Colonic mucosa (tissue), 4 donors: ENCODE data around the gene CBX4. TPM values are rescaled to one million over a fixed set of nuclear protein-coding genes. Genes with fewer than 3 reads are reported as not detected.

Experiments used
- DNase-seq: peaks from one replicate; pipeline ENCODE4 v3.0.0-alpha.2; 2020
- H3K27ac ChIP-seq: fragments of 200-600 bp; one replicate; pipeline ENCODE4 v1.8.0; 2021
- H3K27me3 ChIP-seq: fragments of 200-600 bp; one replicate; pipeline ENCODE4 v1.8.0; 2021
- H3K36me3 ChIP-seq: fragments of 200-600 bp; one replicate; pipeline ENCODE4 v1.8.0; 2021
- H3K4me1 ChIP-seq: fragments of 200-600 bp; one replicate; pipeline ENCODE4 v1.8.0; 2021; ENCODE audit warnings: mild to moderate bottlenecking
- H3K4me3 ChIP-seq: fragments of 200-600 bp; one replicate; pipeline ENCODE4 v1.8.0; 2021
- H3K9ac ChIP-seq, 2 donors: one replicate each; pipeline ENCODE4 v1.7.0; 2013; ENCODE audit warnings: control low read depth in 2 of 2, low read depth in 2 of 2, low read length in 2 of 2
- H3K9me3 ChIP-seq: fragments of 200-600 bp; one replicate; pipeline ENCODE4 v1.8.0; 2021
- intact Hi-C: fragments of 100-400 bp; cut with DNase I; formaldehyde crosslinking; loops from one replicate; pipeline ENCODE4 v1.14.1; 2022
- total RNA-seq, 2 donors: library from RNA; stranded (reverse); fragmentation: NEBNext Ultra II Directional in 1 of 2; extraction: Animal tissue kit (Norgen Biotek cat#: 25700) in 1 of 2; gene quantifications; one replicate each; pipeline ENCODE4 v1.2.1, GENCODE V29; 2021
- TF ChIP-seq, protein P1 (sequence below): fragments of 200-600 bp; IDR thresholded peaks from one replicate; pipeline ENCODE4 v1.8.0; 2022; ENCODE audit warnings: antibody characterized with exemption, mild to moderate bottlenecking
- donor health status: healthy.
- donor health status: DM: no; HTN: no; CAD: no.
- donor health status: DM: no; HTN: no; CAD: no.

CBX4 gene
- total RNA-seq, 2 donors from 2014 or later, result 10.6 to 18.1 TPM

DNA sequence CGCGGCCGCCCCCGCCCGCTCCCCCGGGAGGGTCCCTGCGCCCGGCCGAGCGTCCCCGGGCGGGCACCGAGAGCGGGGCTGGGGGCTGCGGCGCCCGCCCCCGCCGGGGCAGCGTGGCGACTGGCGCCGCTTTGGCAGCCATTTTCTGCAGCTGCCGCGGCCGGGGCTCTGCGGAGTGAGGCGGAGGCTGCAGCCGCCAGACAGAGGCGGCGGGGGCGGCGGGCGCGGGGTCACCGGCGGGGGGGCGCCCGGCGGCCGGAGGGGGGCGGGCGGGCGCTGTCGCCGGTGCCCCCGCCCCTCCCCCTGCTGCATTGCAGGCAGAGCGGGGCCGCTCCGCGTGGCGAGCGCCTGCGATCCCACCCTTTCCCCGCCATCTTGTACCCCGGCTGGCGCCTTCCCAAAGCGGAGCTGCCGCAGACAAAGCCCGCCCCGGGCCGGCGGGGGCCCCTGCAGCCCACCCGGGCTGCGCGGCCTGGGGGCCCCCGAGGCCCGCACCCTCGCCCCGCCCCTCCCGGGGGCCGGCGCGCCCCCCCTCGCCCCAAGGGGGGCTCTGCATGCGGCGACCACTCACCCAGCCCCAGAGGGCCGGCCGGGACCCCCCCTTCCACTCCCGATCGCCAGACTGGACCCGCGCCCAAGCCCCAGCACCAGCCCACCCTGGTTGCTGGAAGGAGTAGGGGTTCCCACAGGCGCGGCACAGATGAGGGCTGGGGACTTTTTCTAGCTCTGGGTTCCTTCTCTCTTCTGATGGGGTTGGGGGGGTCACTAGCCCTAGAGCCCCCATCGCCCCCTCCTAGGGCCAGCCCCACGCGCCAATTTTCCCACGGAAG, 25.7 kb downstream of the CBX4 start:
- H3K27me3 ChIP-seq, result peaks cover 73% of the 10 kb centered on the region
- H3K36me3 ChIP-seq, result no peaks in the 10 kb centered on the region
- peaks cover 34% of the 10 kb centered on the region for H3K4me1 ChIP-seq
- intact Hi-C loops, result no loop called here
- peak overlapping the region in 1 of 2 donors; percentile 2 for H3K9ac ChIP-seq
- H3K27ac ChIP-seq, result no peak overlapping the region
- no peaks in the 10 kb centered on the region for H3K9me3 ChIP-seq
- no peak for DNase-seq
- TF ChIP-seq, protein P1, sequence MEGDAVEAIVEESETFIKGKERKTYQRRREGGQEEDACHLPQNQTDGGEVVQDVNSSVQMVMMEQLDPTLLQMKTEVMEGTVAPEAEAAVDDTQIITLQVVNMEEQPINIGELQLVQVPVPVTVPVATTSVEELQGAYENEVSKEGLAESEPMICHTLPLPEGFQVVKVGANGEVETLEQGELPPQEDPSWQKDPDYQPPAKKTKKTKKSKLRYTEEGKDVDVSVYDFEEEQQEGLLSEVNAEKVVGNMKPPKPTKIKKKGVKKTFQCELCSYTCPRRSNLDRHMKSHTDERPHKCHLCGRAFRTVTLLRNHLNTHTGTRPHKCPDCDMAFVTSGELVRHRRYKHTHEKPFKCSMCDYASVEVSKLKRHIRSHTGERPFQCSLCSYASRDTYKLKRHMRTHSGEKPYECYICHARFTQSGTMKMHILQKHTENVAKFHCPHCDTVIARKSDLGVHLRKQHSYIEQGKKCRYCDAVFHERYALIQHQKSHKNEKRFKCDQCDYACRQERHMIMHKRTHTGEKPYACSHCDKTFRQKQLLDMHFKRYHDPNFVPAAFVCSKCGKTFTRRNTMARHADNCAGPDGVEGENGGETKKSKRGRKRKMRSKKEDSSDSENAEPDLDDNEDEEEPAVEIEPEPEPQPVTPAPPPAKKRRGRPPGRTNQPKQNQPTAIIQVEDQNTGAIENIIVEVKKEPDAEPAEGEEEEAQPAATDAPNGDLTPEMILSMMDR, result no peak
- H3K4me3 ChIP-seq, result no peak overlapping the region

DNA sequence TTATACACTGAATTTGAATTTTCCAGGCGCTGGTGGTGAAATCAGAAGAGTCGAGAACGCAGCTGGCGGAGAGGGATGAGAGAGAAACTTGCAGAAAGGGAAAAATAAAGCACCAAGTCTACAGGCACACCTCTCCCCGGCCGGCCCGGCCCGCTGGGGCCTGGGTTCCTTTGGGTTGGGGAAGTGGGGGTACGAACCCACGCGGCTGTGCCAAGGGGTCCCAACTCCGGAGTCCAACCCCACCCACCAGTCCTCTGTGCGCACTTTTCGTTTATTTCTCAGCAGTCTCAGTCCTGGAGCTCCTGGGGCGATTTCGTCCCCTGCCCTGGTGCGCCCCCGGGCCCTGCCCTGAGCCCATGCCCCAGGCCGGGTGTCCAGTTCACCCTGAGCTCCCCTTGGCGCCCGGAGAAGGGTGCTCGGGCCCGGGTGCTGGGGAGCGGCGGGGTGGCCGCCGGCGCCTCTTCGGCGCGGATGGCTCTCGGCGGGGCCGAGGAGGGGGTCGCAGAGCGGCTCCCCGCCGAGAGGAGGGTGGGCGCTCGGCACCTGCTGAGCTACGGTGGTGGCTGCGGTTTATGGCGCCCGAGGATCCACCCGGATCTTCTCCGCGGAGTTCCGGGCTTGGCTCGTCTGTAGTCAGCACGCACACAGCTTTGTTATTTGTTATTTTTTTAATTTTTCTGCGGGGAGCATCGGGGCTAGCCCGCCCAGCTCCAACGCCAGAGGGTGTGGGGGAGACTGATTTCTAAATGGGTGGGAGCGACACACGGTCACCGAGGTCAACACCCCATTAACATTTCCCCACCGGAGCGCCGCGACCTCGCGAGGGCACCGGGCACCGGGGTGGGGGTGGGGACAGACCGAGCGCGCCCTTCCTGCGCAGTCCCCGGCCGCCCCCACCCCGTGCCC, 26.6 kb downstream of the CBX4 start:
- no peak overlapping the region for H3K27ac ChIP-seq
- no peaks in the 10 kb centered on the region for H3K9me3 ChIP-seq
- no peak overlapping the region for H3K9ac ChIP-seq
- H3K4me1 ChIP-seq, result peaks cover 34% of the 10 kb centered on the region
- TF ChIP-seq, protein P1, result no peak
- H3K27me3 ChIP-seq, result peaks cover 82% of the 10 kb centered on the region
- no peak for DNase-seq
- intact Hi-C loops, result no loop called here
- no peak overlapping the region for H3K4me3 ChIP-seq
- H3K36me3 ChIP-seq, result no peaks in the 10 kb centered on the region

DNA sequence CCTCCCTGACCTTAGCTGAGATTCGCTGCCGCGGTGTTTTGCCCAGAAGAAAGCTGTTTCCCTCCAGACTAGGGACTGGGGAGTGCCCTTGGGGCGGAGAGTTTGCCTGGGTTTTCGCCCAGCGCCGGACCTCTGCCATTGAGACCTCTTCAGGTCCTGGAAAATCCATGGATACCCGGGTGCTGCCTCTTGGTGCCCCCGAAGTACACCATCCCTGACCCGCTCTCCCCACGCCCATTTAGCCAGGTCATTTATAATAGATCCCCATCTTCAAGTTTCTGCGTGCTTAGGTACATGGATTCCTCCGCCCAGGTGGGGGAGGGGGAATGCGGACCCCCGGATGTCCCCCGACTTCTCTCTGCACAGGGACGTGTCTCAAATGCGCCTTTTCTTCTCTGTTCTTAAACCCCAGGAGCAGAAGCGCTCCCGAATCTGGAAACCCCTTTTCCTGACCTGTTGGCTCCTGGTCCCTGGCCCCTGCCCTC, 27.3 kb downstream of the CBX4 start:
- Histone ChIP-seq H3K4me1 (peaks cover 34% of the 10 kb centered on the region), H3K27me3 (peaks cover 81% of the 10 kb centered on the region), H3K9me3 (no peaks in the 10 kb centered on the region), H3K27ac (no peak overlapping the region), H3K36me3 (no peaks in the 10 kb centered on the region), H3K9ac (no peak overlapping the region), H3K4me3 (no peak overlapping the region)
- no peak for DNase-seq
- TF ChIP-seq, protein P1, result no peak
- intact Hi-C loops, result no loop called here

DNA sequence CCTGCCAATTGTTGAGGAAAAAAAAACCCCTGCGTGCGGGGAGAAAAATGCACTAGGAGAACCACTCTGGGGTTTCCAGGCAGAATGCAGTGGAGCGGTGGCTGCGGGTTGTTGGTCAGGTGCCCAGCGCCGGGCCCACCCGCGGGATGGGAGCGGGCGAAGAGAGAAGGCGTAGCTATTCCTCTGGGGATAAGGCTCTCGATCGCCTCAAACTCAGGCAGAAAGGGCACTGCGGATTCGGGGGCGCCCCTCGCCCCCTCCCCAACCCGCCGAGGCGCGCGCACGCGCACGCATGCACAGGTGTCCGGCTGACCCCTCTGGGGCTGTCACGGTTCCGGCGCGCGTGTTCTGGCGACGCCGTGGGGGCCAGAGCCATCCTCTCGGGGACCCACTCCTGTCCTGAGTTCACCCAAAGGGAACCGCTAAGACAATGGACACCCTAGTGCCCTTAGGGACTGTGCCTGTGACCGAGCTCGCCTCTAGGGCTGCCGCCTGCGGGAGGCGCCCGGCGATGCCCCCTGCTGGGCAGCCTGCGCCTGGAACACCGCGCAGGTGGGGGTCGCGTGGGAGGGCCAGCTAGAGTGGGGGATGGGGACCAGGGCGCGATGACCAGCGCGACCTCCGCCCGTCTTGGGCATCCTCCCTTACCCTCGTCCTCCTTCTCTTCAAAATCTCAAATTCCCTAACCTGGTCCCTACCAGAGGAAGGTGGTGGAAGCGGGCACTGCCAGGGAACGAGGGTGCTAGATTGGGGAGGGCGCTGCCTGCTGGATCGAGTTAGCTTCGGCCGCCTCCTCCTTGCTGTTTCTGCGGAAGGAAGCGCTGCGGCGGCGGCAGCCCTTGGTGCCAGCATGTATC, 28.0 kb downstream of the CBX4 start:
- H3K27ac ChIP-seq, result no peak overlapping the region
- H3K4me1 ChIP-seq, result peaks cover 34% of the 10 kb centered on the region
- H3K9me3 ChIP-seq, result no peaks in the 10 kb centered on the region
- TF ChIP-seq, protein P1, result peak; percentile 43
- no peaks in the 10 kb centered on the region for H3K36me3 ChIP-seq
- no peak for DNase-seq
- H3K9ac ChIP-seq, result peak overlapping the region in 1 of 2 donors; percentile 14
- peaks cover 81% of the 10 kb centered on the region for H3K27me3 ChIP-seq
- intact Hi-C loops, result no loop called here
- H3K4me3 ChIP-seq, result no peak overlapping the region
